Duodenal mucosa (tissue), 2 donors: Measurements from ENCODE around the gene SLCO2A1.
"Not testable (repeated sequence)": the region's sequence is repeated elsewhere in the genome, so short reads cannot be mapped to it uniquely, and the experiment has no call there.

ENCODE experiments used
- H3K27ac ChIP-seq: one replicate; pipeline ENCODE4 v1.7.0; 2013; ENCODE audit warnings: low read depth, low read length
- H3K27me3 ChIP-seq, 2 donors: one replicate each; pipeline ENCODE4 v1.7.0; 2013; ENCODE audit warnings: low read length in 2 of 2, control low read depth in 1 of 2; ENCODE audit not compliant: insufficient read depth in 2 of 2, control insufficient read depth in 1 of 2
- H3K36me3 ChIP-seq, 2 donors: one replicate each; pipeline ENCODE4 v1.7.0; 2013; ENCODE audit warnings: low read length in 2 of 2, control low read depth in 1 of 2; ENCODE audit not compliant: insufficient read depth in 2 of 2, control insufficient read depth in 1 of 2
- H3K4me1 ChIP-seq, 2 donors: one replicate each; pipeline ENCODE4 v1.7.0; 2013; ENCODE audit warnings: low read length in 2 of 2, control low read depth in 1 of 2; ENCODE audit not compliant: insufficient read depth in 2 of 2, control insufficient read depth in 1 of 2
- H3K4me3 ChIP-seq, 2 donors: one replicate each; pipeline ENCODE4 v1.7.0; 2013; ENCODE audit warnings: low read length in 2 of 2, low read depth in 1 of 2
- H3K9ac ChIP-seq, 2 donors: one replicate each; pipeline ENCODE4 v1.7.0; 2013; ENCODE audit warnings: low read length in 2 of 2, low read depth in 1 of 2
- H3K9me3 ChIP-seq, 2 donors: one replicate each; pipeline ENCODE4 v1.7.0; 2013; ENCODE audit warnings: low read length in 2 of 2, control low read depth in 1 of 2; ENCODE audit not compliant: control insufficient read depth in 1 of 2

The SLCO2A1 gene

GRCh38 chr3:134073583-134073945, 43.8 kb upstream of the SLCO2A1 start:
- no peak overlapping the region for H3K9ac ChIP-seq
- no peaks in the 10 kb centered on the region for H3K9me3 ChIP-seq

GRCh38 chr3:134072881-134073582, 43.3 kb upstream of the SLCO2A1 start:
- H3K36me3 ChIP-seq: no peaks in the 10 kb centered on the region
- no peaks in the 10 kb centered on the region for H3K9me3 ChIP-seq
- H3K4me3 ChIP-seq: no peak overlapping the region
- no peak overlapping the region for H3K27ac ChIP-seq
- H3K4me1 ChIP-seq: no peaks in the 10 kb centered on the region
- no peaks in the 10 kb centered on the region for H3K27me3 ChIP-seq
- H3K9ac ChIP-seq: no peak overlapping the region

More at GRCh38 chr3:134073583-134073945, 43.8 kb upstream of the SLCO2A1 start:
- no peaks in the 10 kb centered on the region for H3K36me3 ChIP-seq
- H3K4me1 ChIP-seq: no peaks in the 10 kb centered on the region
- no peaks in the 10 kb centered on the region for H3K27me3 ChIP-seq
- no peak overlapping the region for H3K27ac ChIP-seq
- no peak overlapping the region for H3K4me3 ChIP-seq

GRCh38 chr3:134070281-134070680, 40.6 kb upstream of the SLCO2A1 start:
- not testable (repeated sequence) for H3K4me3 ChIP-seq, H3K36me3 ChIP-seq, H3K27me3 ChIP-seq, H3K9ac ChIP-seq, H3K4me1 ChIP-seq, H3K27ac ChIP-seq, H3K9me3 ChIP-seq

GRCh38 chr3:134068429-134068828, 38.7 kb upstream of the SLCO2A1 start:
- Histone ChIP-seq H3K9ac (no peak overlapping the region), H3K4me1 (peaks cover 0 to 9% of the 10 kb centered on the region in 2 donors), H3K4me3 (no peak overlapping the region), H3K9me3 (no peaks in the 10 kb centered on the region), H3K27me3 (no peaks in the 10 kb centered on the region), H3K36me3 (no peaks in the 10 kb centered on the region), H3K27ac (no peak overlapping the region)

GRCh38 chr3:134067531-134068161, 37.9 kb upstream of the SLCO2A1 start:
- no peak overlapping the region for H3K4me3 ChIP-seq
- no peaks in the 10 kb centered on the region for H3K36me3 ChIP-seq
- no peak overlapping the region for H3K9ac ChIP-seq
- peaks cover 0 to 9% of the 10 kb centered on the region in 2 donors for H3K4me1 ChIP-seq
- no peaks in the 10 kb centered on the region for H3K27me3 ChIP-seq
- no peaks in the 10 kb centered on the region for H3K9me3 ChIP-seq
- no peak overlapping the region for H3K27ac ChIP-seq

GRCh38 chr3:134066651-134067530, 37.2 kb upstream of the SLCO2A1 start:
- H3K27me3 ChIP-seq: no peaks in the 10 kb centered on the region
- no peak overlapping the region for H3K9ac ChIP-seq
- H3K36me3 ChIP-seq: no peaks in the 10 kb centered on the region
- H3K27ac ChIP-seq: no peak overlapping the region
- H3K4me3 ChIP-seq: no peak overlapping the region
- no peaks in the 10 kb centered on the region for H3K9me3 ChIP-seq
- peaks cover 0 to 9% of the 10 kb centered on the region in 2 donors for H3K4me1 ChIP-seq

- no peak overlapping the region for H3K27ac ChIP-seq
- no peak overlapping the region for H3K9ac ChIP-seq
- H3K4me3 ChIP-seq: no peak overlapping the region
- H3K27me3 ChIP-seq: no peaks in the 10 kb centered on the region
- peaks cover under 1 to 10% of the 10 kb centered on the region in 2 donors for H3K4me1 ChIP-seq
- no peaks in the 10 kb centered on the region for H3K9me3 ChIP-seq
- H3K36me3 ChIP-seq: no peaks in the 10 kb centered on the region
Measured at GRCh38 chr3:134066158-134066541, 36.4 kb upstream of the SLCO2A1 start.

- H3K36me3 ChIP-seq: no peaks in the 10 kb centered on the region
- H3K4me1 ChIP-seq: peaks cover 7 to 16% of the 10 kb centered on the region in 2 donors
- H3K4me3 ChIP-seq: no peak overlapping the region
- H3K9me3 ChIP-seq: no peaks in the 10 kb centered on the region
- no peaks in the 10 kb centered on the region for H3K27me3 ChIP-seq
- no peak overlapping the region for H3K9ac ChIP-seq
- H3K27ac ChIP-seq: no peak overlapping the region
Measured at GRCh38 chr3:134065252-134066157, 35.8 kb upstream of the SLCO2A1 start.

GRCh38 chr3:134064081-134064480, 34.4 kb upstream of the SLCO2A1 start:
- no peak overlapping the region for H3K27ac ChIP-seq
- H3K9ac ChIP-seq: no peak overlapping the region
- H3K27me3 ChIP-seq: no peaks in the 10 kb centered on the region
- no peaks in the 10 kb centered on the region for H3K9me3 ChIP-seq
- peaks cover 21 to 29% of the 10 kb centered on the region in 2 donors for H3K4me1 ChIP-seq
- no peaks in the 10 kb centered on the region for H3K36me3 ChIP-seq
- H3K4me3 ChIP-seq: no peak overlapping the region
